Measurements from ENCODE around the gene ROBO1. TPM values are rescaled to one million over a fixed set of nuclear protein-coding genes. Genes with fewer than 3 reads are reported as not detected.

The ROBO1 gene
- total RNA-seq, 1 experiment from 2014 or later: 34.5 TPM

DNA sequence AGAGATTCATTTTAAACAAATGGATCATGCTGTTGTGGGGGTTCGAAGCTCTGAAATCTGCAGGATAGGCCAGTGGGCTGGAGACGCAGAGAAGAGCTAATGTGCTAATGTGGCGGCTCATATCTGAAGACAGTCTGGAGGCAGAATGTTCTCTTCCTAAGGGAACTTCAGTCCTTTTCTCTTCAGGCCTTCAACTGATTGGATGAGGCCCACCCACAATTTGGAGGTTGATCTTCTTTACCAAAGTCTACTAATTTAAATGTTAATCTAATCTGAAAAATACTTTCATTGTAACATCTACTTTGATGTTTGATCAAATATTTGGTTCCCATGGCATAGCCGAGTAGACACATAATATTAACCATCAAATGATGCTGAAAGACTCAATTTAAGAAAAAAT is 940.2 kb downstream of the ROBO1 start:
- H3K4me3 ChIP-seq (ENCODE audit: insufficient read depth, low read depth, low read length): no peak overlapping the region
- H3K36me3 ChIP-seq (replicated peaks; ENCODE audit: control insufficient read depth, insufficient read depth, low read length): no peaks in the 10 kb centered on the region

DNA sequence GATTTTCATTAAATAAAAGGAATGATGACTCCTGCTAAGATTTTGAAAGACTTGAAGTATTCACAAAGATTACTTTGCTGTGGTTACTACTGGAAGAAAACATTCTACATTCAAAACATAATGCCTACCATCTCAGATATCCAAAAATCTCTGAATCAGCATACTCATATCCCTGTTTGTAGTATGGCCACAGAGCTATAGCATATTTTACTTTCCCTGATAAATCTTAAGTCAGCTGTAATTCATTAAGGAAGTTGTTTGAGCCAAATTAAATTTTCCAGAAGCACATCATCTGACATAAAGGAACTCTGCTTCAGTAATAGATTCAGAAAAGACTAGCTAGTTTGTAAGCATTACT is 942.0 kb downstream of the ROBO1 start:
- Histone ChIP-seq H3K4me3 (ENCODE audit: insufficient read depth, low read depth, low read length) (no peak overlapping the region), H3K27me3 (ENCODE audit: control insufficient read depth, insufficient read depth, low read length) (no peaks in the 10 kb centered on the region), H3K36me3 (replicated peaks; ENCODE audit: control insufficient read depth, insufficient read depth, low read length) (no peaks in the 10 kb centered on the region)
- DNase-seq: no peak

More for the DNA sequence above, 940.2 kb downstream of the ROBO1 start:
- H3K27me3 ChIP-seq (ENCODE audit: control insufficient read depth, insufficient read depth, low read length): no peaks in the 10 kb centered on the region
- DNase-seq: no peak

DNA sequence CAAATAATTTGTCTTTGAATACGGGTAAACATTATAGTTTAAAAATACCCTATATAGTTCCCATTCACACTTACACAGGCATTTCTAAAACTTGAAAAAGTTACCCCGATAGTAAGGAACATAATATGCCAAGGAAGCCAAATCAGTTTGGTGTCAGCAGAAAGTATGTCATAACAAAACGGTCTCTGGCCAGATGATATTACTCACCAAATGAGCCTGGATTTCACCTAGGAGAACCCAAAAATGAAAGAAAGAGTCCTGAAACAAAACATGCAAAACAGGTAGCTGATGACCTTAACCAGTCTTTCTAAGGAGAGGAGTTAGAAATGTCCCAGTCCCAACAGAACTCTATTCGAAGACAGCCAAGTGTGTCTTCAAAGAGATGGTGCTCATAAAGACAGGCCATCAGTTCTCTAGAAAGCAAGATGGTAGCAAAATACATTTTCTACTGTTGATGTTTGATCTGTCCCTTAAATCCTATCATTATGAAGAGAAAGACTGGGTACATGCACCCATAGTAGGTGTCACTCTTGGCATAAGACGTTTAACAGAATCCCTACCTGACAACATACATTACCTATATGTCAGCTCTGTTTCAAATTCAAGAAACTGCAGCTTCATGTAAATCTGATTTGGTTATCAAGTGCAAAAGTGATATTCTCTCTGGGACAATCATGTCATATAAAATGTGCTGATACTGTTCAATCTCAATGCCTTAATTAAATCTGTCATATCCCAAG is 942.5 kb downstream of the ROBO1 start:
- Histone ChIP-seq H3K27me3 (ENCODE audit: control insufficient read depth, insufficient read depth, low read length) (no peaks in the 10 kb centered on the region), H3K4me3 (ENCODE audit: insufficient read depth, low read depth, low read length) (no peak overlapping the region), H3K36me3 (replicated peaks; ENCODE audit: control insufficient read depth, insufficient read depth, low read length) (no peaks in the 10 kb centered on the region)
- no peak for DNase-seq

GRCh38 chr3:78823859-78824258 is 943.9 kb downstream of the ROBO1 start:
- Histone ChIP-seq H3K36me3 (replicated peaks; ENCODE audit: control insufficient read depth, insufficient read depth, low read length) (no peaks in the 10 kb centered on the region), H3K27me3 (ENCODE audit: control insufficient read depth, insufficient read depth, low read length) (no peaks in the 10 kb centered on the region), H3K4me3 (ENCODE audit: insufficient read depth, low read depth, low read length) (no peak overlapping the region)
- DNase-seq: no peak

DNA sequence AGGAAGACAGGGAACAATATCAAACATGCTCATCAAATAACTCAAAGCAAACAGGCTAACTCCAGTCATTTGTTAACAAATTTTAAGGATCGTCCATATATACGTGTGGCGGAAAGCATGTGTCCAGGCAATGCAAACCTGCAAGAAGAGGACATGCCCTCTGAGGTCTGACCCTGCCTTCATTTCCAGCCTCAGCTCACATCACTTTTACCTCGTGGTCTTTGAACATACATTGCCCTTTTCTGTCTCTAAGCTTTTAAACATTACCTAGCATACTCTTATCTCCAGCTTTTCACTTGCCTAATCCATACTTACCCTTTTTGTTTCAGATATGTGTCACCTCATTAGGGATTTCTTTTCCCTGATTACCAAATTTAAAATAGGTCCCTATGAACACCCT is 944.4 kb downstream of the ROBO1 start:
- H3K36me3 ChIP-seq (replicated peaks; ENCODE audit: control insufficient read depth, insufficient read depth, low read length): no peaks in the 10 kb centered on the region
- DNase-seq: no peak
- no peak overlapping the region for H3K4me3 ChIP-seq (ENCODE audit: insufficient read depth, low read depth, low read length)
- no peaks in the 10 kb centered on the region for H3K27me3 ChIP-seq (ENCODE audit: control insufficient read depth, insufficient read depth, low read length)

DNA sequence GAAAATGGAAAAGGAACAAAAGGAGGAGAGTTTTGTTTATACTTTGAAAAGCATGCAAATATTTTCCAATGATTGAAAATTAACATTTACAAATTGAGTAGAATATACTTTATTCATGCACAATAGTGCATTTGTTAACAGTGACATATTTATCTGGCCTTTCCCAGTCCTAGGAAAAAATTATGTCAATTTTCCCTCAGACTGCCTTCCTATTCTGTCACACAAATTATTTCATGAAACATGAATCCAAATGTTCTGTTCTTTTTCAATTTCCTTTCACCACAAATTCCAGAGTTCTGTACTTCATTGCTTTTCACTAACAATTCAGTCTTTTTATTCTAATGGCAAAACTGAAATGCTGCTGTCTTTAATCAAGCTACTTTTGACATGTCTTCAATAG is 945.1 kb downstream of the ROBO1 start:
- Histone ChIP-seq H3K4me3 (ENCODE audit: insufficient read depth, low read depth, low read length) (no peak overlapping the region), H3K27me3 (ENCODE audit: control insufficient read depth, insufficient read depth, low read length) (no peaks in the 10 kb centered on the region), H3K36me3 (replicated peaks; ENCODE audit: control insufficient read depth, insufficient read depth, low read length) (no peaks in the 10 kb centered on the region)
- DNase-seq: no peak

GRCh38 chr3:78820542-78820941 is 947.3 kb downstream of the ROBO1 start:
- H3K4me3 ChIP-seq (ENCODE audit: insufficient read depth, low read depth, low read length): no peak overlapping the region

DNA sequence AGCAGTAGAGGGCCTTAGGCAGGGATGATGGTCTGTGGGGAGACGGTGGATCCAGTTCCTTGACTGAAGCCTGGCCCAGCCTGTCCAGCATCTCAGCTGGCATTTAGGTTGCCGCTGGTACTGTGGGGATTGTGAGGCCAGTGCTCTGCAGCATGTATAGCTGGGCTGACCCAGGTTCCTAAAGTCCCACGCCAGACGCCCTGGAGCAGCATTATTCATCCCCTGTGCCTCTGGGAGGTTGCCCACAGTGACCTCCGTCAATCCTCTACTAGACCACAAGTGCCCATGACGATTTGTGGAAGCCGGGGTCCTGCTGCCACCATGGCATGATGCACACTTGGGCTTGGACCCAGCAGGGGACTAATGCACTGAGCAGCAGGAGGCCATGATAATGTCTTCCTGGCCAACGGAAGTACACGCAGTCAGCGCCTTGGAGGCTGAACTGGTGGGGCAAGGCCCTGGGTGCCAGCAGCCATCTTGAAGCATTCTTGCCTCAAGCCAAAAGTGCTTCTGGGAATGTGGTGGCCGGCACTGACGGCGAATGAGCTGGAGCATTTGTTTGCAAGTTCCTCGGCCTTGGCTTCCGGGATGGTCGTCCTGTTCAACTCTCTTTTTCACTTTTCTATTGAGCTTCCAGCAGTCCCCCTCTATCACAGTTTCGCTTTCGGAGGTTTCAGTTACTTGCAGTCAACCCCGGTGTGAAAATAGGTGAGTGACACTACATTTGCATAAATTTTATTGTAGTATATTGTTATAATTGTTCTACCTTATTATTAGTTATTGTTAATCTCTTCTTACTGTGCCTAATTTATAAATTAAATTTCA is 949.4 kb downstream of the ROBO1 start:
- Histone ChIP-seq H3K36me3 (replicated peaks; ENCODE audit: control insufficient read depth, insufficient read depth, low read length) (no peaks in the 10 kb centered on the region), H3K27me3 (ENCODE audit: control insufficient read depth, insufficient read depth, low read length) (no peaks in the 10 kb centered on the region), H3K4me3 (ENCODE audit: insufficient read depth, low read depth, low read length) (no peak overlapping the region)
- DNase-seq: no peak

More at GRCh38 chr3:78820542-78820941, 947.3 kb downstream of the ROBO1 start:
- no peak for DNase-seq
- Histone ChIP-seq H3K36me3 (replicated peaks; ENCODE audit: control insufficient read depth, insufficient read depth, low read length) (no peaks in the 10 kb centered on the region), H3K27me3 (ENCODE audit: control insufficient read depth, insufficient read depth, low read length) (no peaks in the 10 kb centered on the region)

DNA sequence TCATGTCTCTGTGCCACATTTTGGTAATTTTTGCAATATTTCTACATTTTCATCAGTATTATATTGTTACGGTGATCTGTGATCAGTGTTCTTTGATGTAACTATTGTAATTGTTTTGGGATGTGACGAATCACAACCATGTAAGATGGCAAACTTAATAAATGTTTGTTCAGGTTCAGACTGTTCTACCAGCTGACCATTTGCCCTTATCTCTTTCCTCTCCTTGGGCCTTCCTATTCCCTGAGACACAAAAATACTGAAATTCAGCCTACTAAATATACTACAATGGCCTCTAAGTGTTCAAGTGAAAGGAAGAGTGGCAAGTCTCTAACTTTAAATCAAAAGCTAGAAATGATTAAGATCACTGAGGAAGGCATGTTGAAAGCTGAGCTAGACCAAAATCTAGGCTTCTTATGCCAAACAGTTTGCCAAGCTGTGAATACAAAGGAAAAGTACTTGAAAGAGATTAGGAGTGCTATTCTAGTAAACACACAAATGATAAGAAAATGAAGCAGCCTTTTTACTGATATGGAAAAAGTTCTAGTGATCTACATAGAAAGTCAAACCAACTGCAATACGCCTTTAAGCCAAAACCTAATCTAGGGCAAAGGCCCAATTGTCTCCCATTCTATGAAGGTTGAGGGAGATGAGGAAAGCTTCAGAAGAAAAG is 952.8 kb downstream of the ROBO1 start:
- no peak overlapping the region for H3K4me3 ChIP-seq (ENCODE audit: insufficient read depth, low read depth, low read length)
- H3K27me3 ChIP-seq (ENCODE audit: control insufficient read depth, insufficient read depth, low read length): no peaks in the 10 kb centered on the region
- no peak for DNase-seq
- H3K36me3 ChIP-seq (replicated peaks; ENCODE audit: control insufficient read depth, insufficient read depth, low read length): no peaks in the 10 kb centered on the region

DNA sequence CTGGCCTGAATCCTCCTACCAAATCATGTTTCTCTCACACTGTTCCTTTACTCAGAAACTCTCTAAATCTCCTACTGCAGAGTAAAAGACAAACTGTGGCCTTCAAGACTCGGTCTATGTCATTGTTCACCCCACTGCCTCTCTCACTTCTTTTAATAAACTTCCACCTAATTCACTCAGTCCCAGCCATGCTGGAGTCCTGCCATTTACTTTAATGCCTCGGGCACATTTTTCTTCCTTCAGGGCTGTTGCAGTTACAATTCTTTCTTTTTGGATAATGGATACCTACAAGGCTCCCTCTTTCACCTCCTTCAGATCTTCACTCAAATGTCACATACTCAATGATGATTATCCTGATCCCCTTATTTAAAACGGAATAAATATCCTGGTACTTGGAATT is 955.6 kb downstream of the ROBO1 start:
- H3K27me3 ChIP-seq (ENCODE audit: control insufficient read depth, insufficient read depth, low read length): no peaks in the 10 kb centered on the region
- no peak for DNase-seq
- no peak overlapping the region for H3K4me3 ChIP-seq (ENCODE audit: insufficient read depth, low read depth, low read length)
- H3K36me3 ChIP-seq (replicated peaks; ENCODE audit: control insufficient read depth, insufficient read depth, low read length): no peaks in the 10 kb centered on the region

DNA sequence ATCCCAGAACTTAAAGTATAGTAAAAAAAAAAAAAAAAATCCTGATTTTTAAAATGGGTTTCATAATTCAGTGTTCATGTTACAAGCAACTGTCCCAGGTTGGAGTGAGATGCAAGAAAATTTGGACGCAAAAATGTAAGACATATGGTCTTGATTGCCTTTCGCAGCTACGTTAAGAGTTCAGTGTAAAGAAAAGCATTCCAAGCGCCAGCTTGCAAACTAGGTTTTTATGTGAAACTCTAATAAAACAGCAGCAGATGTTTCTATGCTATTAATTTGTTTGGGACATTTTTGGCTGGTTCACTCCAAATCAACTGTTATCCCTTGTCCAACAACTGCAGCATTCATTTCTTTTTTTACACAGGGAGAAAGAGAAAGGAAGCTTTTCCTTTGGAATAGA is 957.8 kb downstream of the ROBO1 start:
- Histone ChIP-seq H3K4me3 (ENCODE audit: insufficient read depth, low read depth, low read length) (no peak overlapping the region), H3K36me3 (replicated peaks; ENCODE audit: control insufficient read depth, insufficient read depth, low read length) (no peaks in the 10 kb centered on the region), H3K27me3 (ENCODE audit: control insufficient read depth, insufficient read depth, low read length) (no peaks in the 10 kb centered on the region)
- DNase-seq: no peak

DNA sequence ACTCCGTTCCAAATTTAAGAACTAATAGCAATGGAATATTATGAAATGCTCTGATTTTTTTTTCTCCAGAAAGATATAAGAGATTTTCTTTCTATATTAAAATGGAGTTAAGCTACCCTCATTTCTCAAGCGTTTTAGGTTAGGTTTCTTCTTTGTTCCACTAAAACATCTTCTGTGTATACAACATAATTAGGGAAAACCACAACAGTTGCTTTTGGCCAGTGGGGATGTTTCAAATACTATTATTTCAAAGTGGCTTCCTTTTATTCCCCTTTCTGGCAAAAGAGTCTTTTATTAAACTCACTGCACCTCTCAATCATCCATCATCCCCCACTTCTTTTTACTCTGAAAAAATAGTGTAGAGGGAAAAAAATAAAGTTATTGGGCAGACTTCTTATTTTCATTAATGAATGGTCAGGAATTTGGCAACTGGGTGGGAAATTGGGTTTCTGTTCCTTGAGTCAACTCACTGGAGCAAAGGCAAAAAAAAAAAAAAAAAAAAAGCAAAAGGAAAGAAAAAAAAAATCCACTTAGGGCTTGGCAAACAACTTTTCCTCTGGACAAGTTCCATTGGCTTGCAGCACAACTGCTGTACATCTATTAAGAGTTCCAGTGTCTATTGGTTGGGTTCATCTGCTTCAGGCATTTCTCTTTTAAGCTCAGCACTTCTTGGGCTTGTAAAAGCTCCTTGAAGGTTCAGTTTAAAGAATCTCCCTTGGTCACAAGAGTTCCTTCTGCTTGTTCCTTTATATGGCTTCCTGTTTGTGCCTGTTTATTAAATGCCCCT is 963.4 kb downstream of the ROBO1 start:
- DNase-seq: no peak
- H3K36me3 ChIP-seq (replicated peaks; ENCODE audit: control insufficient read depth, insufficient read depth, low read length): no peaks in the 10 kb centered on the region

DNA sequence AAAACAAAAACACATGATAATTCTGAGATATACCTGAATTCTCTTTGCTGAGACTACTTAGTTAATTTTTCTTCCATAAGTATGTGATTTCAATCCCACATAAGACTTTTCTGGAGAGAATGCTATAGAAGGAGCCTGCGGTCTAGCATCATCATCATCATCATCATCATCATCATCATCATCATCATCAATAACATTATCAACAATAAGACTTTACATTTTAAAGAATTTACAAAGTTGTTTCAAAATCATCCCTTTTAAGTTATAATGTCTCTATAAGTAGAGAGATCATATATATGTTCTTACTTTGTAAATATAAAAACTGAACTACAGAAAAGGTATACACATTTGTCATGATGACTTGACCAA is 965.3 kb downstream of the ROBO1 start:
- Histone ChIP-seq H3K27me3 (ENCODE audit: control insufficient read depth, insufficient read depth, low read length) (no peaks in the 10 kb centered on the region), H3K36me3 (replicated peaks; ENCODE audit: control insufficient read depth, insufficient read depth, low read length) (no peaks in the 10 kb centered on the region), H3K4me3 (ENCODE audit: insufficient read depth, low read depth, low read length) (no peak overlapping the region)
- no peak for DNase-seq

More for the DNA sequence above, 963.4 kb downstream of the ROBO1 start:
- no peak overlapping the region for H3K4me3 ChIP-seq (ENCODE audit: insufficient read depth, low read depth, low read length)
- no peaks in the 10 kb centered on the region for H3K27me3 ChIP-seq (ENCODE audit: control insufficient read depth, insufficient read depth, low read length)

DNA sequence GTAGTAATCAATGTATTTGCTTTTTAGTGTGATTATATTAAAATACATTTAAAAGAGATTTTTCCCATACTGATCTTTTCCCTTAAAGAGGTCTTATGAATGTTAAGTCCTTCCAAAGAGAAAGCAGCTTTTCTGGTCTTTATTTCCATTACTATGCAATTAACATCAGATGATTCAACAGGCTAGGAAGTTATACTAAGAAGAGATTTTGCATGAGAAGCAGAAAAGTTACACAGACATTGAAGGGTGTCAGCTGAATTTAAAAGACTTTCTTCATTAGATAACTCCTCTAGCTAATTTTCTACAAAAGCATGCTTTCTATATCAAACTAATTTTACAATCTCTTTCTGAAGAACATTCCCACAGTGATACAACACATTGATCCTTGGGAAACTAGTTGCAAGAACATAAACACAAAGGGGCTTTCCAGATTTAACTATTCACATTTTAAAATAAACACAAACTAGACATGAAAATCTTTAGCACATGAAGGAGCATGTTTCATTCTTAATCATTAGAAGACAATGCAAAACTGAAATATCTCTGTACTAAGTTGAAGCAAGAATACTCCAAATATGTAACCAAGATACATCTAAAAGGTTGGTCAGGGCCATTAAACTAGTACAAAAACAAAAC is 965.8 kb downstream of the ROBO1 start:
- Histone ChIP-seq H3K27me3 (ENCODE audit: control insufficient read depth, insufficient read depth, low read length) (no peaks in the 10 kb centered on the region), H3K4me3 (ENCODE audit: insufficient read depth, low read depth, low read length) (no peak overlapping the region), H3K36me3 (replicated peaks; ENCODE audit: control insufficient read depth, insufficient read depth, low read length) (no peaks in the 10 kb centered on the region)
- no peak for DNase-seq

Data from H7 (cell line).